Activated CD8-positive, alpha-beta memory T cell treated with anti-CD3 and anti-CD28 coated beads, Interleukin-2, amount 50 U/mL, for 48 hours (primary cell): Measurements from ENCODE around the gene SLC35F4.

Experiments
- DNase-seq: peaks from one replicate; pipeline ENCODE4 v3.0.0-alpha.2; 2020

SLC35F4 gene

GRCh38 chr14:57847706-57848105 lies 18.2 kb downstream of the SLC35F4 start:
- no peak for DNase-seq

- no peak for DNase-seq
These were observed 18.8 kb downstream of the SLC35F4 start for GRCh38 chr14:57847096-57847495.

- DNase-seq: no peak
These were observed 19.3 kb downstream of the SLC35F4 start for GRCh38 chr14:57846596-57846995.

DNA sequence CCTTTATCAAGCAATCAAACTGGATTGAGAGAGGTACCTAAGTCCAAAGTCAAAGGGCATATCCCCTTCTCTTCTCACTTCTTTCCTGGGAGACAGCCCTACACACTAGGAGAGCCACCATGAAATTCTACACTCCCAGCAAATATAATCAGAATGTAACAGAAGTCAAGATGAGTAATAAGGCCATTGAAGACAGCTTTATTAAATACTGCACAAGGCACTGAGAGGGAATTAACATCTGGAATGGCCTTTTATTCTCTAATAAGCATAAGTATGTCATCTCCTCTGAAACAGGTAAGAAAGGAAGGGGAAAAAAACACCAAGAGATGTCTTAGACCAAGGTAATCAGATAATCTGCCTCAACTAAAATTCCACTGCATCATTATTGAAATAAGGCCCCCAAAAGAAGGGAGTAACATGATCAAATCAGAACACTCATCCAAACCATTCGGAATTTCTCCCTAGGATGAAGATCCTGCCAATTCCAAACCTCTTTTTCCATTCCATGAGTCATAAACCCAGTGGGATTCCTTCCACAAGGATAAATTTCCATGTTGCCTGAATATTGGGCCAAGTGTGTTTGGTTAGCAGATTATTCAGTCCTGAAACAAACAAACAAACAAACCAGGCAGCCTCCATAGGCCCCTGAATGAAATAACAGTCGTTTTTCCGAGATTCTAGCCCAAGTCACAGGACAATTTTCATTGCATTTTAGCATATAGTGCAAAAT lies 19.9 kb downstream of the SLC35F4 start:
- DNase-seq: no peak

DNA sequence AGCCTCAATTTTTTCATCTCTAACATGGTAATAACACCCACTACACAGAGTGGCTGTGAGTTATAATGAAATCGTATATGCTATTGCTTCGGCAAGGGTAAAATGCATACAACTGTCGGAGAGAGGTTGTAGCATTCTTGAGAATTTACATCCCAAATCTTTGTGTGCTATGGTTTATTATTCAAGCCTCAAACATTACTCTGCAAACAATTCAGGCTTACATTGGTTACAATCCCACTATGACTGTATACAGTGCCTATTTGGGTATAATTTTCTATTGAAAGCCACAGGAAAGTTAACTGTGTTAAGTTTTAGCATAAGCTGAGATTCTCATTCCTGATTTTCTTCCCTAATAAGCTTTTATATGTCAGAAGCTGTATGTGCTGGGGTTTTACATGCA lies 20.6 kb downstream of the SLC35F4 start:
- DNase-seq: no peak

GRCh38 chr14:57837267-57837666 lies 28.6 kb downstream of the SLC35F4 start:
- DNase-seq: no peak

- no peak for DNase-seq
These were observed 30.1 kb downstream of the SLC35F4 start for GRCh38 chr14:57835766-57836165.

DNA sequence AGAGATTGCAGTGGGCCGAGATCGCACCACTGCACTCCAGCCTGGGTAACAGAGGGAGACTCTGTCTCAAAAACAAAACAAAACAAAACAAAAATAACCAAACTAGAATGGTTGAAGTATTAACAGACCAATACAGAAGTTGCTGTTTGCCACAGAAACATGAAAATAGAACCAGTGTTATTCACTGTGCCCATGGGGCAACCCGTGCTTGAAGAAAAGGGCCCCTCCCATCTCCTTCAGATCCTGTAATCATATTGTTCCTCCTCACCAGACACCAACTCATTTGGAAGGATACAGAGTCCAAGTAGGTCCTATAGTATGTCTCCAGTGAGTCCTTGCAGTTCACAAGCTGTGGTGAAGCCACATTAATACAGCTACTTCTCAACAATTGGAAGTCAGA lies 30.9 kb downstream of the SLC35F4 start:
- no peak for DNase-seq

DNA sequence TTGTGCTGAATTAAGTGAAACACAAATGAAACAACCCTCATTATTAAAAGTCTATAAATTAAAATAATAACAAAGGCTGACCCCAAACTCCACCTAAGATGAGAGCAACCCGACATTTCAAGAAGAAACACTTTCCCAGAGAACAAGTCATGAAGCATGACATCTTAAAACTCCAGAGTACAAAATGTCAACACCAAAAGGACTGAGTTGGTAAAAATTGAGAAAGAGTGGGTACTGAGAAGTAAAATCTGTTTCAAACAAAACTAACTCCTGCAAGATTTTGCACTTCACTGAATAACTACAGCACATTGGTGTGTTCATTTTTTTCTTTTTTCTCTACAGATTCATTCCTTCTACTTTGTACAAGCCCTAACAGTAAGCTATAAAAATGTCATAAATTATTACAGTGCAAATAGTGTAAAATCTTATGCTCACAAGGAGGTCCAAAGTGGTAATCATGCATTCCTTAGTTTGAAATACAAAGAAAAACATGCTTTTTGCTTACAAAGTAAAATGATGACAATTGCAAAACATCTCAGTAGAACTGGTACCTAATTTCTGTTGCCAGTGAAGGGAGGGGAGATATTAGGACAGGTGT lies 31.8 kb downstream of the SLC35F4 start:
- DNase-seq: no peak

- no peak for DNase-seq
These were observed 32.6 kb downstream of the SLC35F4 start for GRCh38 chr14:57833323-57833722.

GRCh38 chr14:57831981-57832380 lies 33.9 kb downstream of the SLC35F4 start:
- no peak for DNase-seq

- no peak for DNase-seq
These were observed 37.2 kb downstream of the SLC35F4 start for GRCh38 chr14:57828713-57829112.

DNA sequence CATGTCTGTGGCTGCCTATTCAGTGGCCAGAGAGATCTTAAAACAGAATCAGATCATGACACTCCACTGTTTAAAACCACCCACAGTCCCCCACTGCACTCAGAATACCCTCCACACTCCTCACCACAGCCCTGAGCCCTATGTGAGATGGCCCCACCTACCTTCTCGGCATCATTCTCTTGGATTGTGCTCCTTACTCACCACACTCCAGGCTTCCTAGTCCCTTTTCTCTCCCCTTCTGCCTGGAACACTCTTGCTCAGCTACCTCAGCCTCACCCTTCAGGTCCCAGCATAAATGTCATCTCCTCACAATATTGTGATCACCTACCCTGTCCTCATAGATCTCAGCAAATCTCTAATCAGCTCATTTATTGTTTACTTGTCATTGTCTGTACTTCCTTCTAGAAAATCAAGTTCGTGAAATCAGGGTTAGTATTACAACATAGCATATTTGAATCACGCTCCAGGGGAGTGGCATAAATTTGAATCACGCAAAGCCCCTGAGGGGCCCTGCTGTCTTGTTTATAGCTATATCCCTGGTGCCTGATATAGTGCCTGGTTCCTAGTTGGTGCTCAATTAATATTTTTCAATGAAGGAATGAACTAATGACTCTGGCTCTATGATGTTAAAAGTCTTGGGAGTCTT lies 42.8 kb downstream of the SLC35F4 start:
- DNase-seq: no peak

DNA sequence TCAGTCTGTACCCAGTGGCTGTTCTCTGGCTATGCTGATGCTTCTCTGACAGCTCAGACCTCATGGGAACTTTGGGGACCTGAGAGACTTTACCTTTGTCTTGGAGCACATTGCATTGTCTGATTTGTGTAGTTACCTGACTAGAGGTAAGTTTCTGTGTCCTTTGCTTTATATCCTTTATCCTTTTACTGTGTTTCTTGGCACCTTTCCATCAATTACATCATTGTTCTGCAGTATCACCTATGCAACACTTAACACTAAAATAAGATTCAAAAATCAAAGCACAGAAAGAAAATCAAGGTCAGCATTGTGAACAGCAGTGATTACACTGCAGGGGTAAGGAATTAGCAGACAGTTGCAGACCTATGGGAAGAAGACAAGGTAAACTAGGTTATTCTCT lies 43.8 kb downstream of the SLC35F4 start:
- DNase-seq: no peak

DNA sequence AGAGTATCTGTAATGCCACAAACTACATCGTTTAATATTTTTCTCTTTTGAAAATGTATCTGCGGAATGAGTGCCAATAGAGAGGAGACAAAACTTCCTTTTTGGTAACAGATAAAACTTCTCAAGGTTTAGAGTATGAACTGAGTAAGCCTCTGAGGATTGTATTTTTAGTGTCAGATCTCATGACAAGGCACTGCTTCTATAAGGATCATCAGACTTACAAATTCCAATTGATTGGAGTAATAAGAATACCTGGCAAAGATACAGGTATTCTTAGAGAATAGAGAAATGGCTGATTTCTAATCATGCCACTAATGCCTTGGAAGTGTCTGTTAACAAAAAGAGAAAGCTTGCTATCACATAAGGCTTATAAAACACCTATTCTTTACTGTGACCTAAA lies 45.3 kb downstream of the SLC35F4 start:
- DNase-seq: no peak

DNA sequence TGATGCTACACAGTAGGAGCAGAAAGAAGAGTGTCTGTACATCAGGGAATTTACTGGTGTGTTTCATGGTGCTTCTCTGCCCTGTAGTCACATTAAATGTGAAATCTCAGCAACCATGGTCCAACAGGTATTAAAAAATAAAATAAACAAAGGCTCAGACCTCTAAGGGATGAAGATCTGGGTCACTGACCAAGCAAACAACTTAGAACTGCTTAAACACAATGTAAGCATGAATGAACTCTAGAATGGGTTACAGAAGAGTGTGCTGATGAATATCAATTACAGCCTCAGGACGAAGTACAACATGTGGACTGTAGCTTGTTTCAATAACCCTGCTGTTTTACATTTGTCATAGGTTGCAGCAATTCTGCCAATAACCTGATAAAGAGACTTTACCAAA lies 47.4 kb downstream of the SLC35F4 start:
- no peak for DNase-seq

DNA sequence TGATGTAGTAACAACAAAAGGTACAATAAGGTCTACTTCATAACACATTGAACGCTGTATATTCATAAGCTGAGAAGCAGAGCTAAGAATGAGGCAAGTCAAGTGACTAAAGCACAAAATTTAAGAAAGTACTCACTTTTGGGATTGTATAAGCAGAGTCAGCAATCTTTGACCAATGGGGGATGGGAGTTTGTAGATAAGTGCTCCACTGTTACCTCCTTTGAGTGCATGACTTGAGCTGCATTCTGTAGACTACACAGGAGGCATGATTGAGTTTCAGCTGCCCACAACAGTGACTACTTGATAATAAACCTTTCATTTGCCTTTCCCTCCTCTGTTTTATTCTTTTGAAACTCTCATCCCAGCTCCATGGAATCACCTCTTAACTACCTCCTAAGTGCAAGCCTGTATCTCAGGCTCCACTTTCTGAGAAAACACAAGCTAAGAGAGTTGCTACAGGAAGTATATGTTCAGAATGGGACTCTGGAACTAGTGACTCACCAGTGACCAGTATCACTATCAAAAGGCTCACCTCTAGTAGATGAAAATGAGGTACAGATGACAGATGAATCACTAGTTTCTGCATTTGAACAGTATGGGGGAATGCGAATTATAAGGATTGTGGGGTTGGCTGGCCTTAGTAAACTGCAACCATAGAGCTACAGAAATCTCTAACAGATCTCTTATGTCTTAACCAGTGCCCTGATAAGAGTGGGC lies 49.2 kb downstream of the SLC35F4 start:
- DNase-seq: no peak

- no peak for DNase-seq
These were observed 51.2 kb downstream of the SLC35F4 start for GRCh38 chr14:57814726-57815125.

- DNase-seq: no peak
These were observed 53.2 kb downstream of the SLC35F4 start for GRCh38 chr14:57812741-57813140.

- DNase-seq: no peak
These were observed 53.8 kb downstream of the SLC35F4 start for GRCh38 chr14:57811998-57812546.

- no peak for DNase-seq
These were observed 56.1 kb downstream of the SLC35F4 start for GRCh38 chr14:57809808-57810207.

GRCh38 chr14:57797160-57797559 lies 68.7 kb downstream of the SLC35F4 start:
- no peak for DNase-seq

GRCh38 chr14:57796556-57796955 lies 69.3 kb downstream of the SLC35F4 start:
- no peak for DNase-seq
